ENCODE measurements around the gene SHOC2.

SHOC2 gene

DNA sequence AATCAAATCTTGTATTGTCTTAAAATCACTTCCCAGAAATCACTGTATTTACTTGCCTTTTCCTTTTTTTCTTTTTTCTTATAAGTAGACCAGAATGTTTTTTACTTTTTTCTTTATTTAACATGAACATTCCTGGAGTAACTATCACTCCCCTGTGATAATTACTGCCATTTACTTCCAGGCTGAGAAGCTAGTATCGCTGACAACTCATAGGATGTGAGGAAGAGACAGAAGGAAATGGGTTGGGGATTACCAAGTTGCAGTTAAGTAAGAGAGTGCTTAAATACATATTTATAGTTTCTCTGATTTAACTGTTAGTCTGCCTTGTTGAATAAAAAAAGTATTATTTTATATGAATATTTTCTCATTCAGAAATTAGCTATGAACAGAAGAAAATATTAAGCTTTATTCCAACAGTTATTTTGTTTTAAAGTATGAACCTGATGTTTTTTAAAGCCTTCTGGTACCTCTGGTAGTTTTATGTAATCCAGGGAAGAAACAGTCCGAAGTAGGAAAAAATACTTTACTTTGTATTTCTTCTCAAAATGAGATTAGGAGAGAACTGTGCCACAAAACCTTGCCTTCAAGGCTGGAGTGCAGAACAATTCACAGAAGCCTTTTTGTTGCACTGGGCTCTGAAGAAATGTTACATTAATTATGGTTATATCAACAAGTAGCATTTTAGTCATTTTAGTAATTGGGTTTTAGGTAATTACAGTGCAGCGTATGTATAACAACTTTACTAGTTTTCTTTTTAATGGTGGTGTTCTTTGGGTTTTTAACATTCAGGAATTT is 72.8 kb downstream of the SHOC2 start:
- DNase-seq (no peak), ATAC-seq (replicated peaks) (no peak)
- no peaks in the 10 kb centered on the region for H3K27me3 Mint-ChIP-seq
- peaks cover 8% of the 10 kb centered on the region for H3K36me3 Mint-ChIP-seq (ENCODE audit: insufficient read depth)
- H3K9me3 Mint-ChIP-seq = no peaks in the 10 kb centered on the region
- peak overlapping the region in 1 of 2 donors; percentile 82 for H3K27ac Mint-ChIP-seq
- peak overlapping the region; percentile 67 to 74 for H3K4me3 Mint-ChIP-seq
- peaks cover 23 to 48% of the 10 kb centered on the region in 2 donors for H3K4me1 Mint-ChIP-seq (ENCODE audit: low read depth in 2 of 2)

DNA sequence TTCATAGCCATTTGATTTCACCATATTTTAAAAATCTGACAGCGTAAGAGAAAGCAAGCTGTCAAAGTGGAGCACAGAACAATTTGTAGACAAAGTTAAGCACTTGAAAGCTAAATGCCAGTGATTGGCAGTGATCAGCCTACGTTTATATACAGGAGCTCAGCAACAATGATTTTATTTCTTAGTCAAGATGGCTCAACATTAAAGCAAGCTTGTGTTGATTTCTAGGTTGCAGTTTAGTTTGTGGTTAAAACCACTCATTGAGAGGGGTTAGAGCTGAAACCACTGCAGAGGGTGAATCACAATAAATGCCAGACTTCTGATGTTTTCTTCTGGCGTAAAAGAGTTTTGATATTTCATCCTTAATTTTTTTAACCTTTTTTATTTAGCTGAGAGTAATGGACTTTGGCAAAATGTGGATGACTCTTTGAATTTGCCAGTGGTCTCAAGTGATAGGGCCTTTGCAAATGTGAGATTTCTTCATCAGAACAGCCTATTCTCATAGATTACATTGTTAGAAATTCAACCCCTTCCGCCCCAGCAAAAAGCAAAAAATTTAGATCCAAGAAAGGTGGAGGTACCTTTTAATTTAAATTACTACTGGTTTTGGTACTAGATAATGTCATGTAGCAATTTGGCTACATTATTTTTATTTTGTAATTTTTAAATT is 73.8 kb downstream of the SHOC2 start:
- Mint-ChIP-seq H3K4me3 (peak overlapping the region; percentile 67 to 74), H3K27ac (peak overlapping the region; percentile 41 to 80), H3K27me3 (no peaks in the 10 kb centered on the region), H3K4me1 (ENCODE audit: low read depth in 2 of 2) (peaks cover 23 to 49% of the 10 kb centered on the region in 2 donors), H3K9me3 (no peaks in the 10 kb centered on the region), H3K36me3 (ENCODE audit: insufficient read depth) (peaks cover 7% of the 10 kb centered on the region)
- peak; percentile 99 for ATAC-seq (replicated peaks)
- peak; percentile 2 to 10 (median 6) for DNase-seq

DNA sequence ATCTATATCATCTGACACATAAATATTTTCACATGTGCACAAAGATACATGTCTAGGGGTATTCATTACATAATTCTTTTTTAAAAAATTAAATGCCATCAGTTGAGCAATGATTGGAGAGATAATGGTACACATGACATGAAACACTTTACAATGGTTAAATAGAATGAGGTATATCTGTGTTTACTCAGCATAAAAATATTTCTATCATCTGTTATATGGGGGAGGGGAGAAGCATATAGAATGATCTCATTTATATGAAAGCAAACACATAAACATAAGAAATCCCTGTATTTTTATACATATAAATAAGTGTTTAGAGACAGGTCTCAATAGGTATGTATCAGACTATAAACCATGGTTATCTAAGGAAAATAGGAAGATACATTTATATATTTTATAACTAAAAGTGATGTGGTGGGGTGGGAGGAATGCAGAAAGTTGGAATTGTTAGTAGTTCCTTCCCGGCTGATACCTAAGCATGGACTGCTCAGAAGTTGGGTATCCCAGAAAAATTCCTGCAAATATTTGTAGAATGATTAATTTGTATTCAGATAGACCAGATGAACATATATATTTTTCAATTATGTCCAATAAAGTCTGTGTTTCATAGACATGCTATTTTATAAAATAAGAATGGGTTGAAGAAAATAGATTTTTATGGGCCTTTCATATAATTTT is 75.1 kb downstream of the SHOC2 start:
- peaks cover 17% of the 10 kb centered on the region for H3K36me3 Mint-ChIP-seq (ENCODE audit: insufficient read depth)
- H3K27ac Mint-ChIP-seq = peak overlapping the region in 1 of 2 donors; percentile 32
- DNase-seq = no peak
- no peak overlapping the region for H3K4me3 Mint-ChIP-seq
- ATAC-seq (replicated peaks) = no peak
- H3K4me1 Mint-ChIP-seq (ENCODE audit: low read depth in 2 of 2) = peaks cover 21 to 48% of the 10 kb centered on the region in 2 donors
- H3K27me3 Mint-ChIP-seq = no peaks in the 10 kb centered on the region
- no peaks in the 10 kb centered on the region for H3K9me3 Mint-ChIP-seq

DNA sequence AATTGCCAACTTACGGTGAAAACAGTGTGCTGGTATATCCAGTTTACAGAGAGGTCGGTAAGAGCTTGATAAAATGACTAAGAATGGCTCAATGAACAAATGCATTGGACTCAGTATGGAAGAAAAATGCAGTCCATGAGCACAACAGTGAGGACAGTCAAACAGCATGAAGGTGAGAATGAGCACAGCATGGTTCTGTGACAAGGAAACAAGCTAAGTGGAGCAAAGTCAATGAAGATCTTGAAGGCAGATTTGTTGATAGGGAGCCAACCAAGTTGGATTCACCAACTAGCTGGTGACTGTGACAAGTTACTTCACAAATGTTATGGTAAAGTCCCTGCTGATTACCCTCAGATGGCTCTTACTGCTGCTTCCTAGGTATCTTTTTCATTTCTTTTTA is 75.9 kb downstream of the SHOC2 start:
- peaks cover 17% of the 10 kb centered on the region for H3K36me3 Mint-ChIP-seq (ENCODE audit: insufficient read depth)
- H3K9me3 Mint-ChIP-seq = no peaks in the 10 kb centered on the region
- DNase-seq (no peak), ATAC-seq (replicated peaks) (no peak)
- peaks cover 18 to 45% of the 10 kb centered on the region in 2 donors for H3K4me1 Mint-ChIP-seq (ENCODE audit: low read depth in 2 of 2)
- peak overlapping the region in 1 of 2 donors; percentile 32 for H3K27ac Mint-ChIP-seq
- H3K27me3 Mint-ChIP-seq = no peaks in the 10 kb centered on the region
- H3K4me3 Mint-ChIP-seq = no peak overlapping the region

DNA sequence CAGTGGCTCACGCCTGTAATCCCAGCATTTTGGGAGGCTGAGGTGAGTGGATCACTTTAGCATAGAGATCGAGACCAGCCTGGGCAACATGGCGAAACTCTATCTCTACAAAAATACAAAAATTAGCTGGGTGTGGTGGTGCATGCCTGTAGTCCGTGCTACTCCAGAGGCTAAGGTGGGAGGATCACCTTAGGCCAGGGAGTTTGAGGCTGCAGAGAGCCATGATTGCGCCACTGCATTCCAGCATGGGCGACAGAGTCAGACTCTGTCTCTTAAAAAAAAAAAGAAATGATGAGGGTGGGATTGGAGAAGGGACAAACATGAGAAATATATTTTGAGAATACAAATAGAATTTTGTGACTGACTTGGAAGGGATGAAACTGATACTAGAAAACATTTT is 76.9 kb downstream of the SHOC2 start:
- H3K27ac Mint-ChIP-seq = no peak overlapping the region
- H3K36me3 Mint-ChIP-seq (ENCODE audit: insufficient read depth) = peaks cover 17% of the 10 kb centered on the region
- peaks cover 14 to 39% of the 10 kb centered on the region in 2 donors for H3K4me1 Mint-ChIP-seq (ENCODE audit: low read depth in 2 of 2)
- no peak overlapping the region for H3K4me3 Mint-ChIP-seq
- no peak for DNase-seq
- H3K27me3 Mint-ChIP-seq = no peaks in the 10 kb centered on the region
- no peaks in the 10 kb centered on the region for H3K9me3 Mint-ChIP-seq
- no peak for ATAC-seq (replicated peaks)

DNA sequence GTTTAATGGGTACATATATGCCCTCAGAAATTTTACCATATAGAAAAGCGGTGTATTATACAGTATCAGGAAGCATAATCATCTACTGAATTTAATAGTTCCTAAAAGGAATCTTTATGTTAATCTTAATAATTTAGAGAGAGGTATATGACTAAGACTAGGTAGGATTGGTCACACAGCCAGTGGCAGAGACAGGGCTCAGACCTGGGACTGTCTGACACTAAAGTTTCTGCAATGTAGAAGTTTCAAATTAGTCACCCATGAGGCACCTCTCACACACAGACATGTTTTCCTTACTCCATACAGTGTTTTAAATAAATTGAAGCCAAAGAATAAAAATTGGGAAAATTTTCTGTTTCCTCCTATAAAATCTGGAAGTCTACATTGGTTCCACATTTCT is 84.6 kb downstream of the SHOC2 start:
- no peak for DNase-seq

DNA sequence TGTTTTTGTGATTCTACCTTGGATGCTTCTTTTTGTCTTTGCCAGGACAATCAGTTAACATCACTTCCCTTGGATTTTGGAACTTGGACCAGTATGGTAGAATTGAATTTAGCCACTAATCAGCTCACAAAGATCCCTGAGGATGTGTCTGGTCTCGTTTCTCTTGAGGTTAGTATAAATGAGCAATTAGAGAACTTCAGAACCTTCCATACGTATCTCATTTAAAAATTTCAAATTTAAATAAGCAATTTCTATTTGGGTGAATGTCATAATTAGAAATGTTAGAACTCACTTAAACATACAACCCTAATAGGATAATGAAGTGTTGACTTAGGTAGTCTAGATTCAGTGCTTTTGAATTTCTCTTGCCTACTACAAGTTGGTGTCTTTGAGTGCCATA is 88.1 kb downstream of the SHOC2 start:
- Mint-ChIP-seq H3K27me3 (no peaks in the 10 kb centered on the region), H3K27ac (no peak overlapping the region), H3K4me1 (ENCODE audit: low read depth in 2 of 2) (peaks cover 0 to 4% of the 10 kb centered on the region in 2 donors), H3K9me3 (no peaks in the 10 kb centered on the region), H3K36me3 (ENCODE audit: insufficient read depth) (peaks cover 49% of the 10 kb centered on the region), H3K4me3 (no peak overlapping the region)
- ATAC-seq (replicated peaks) (no peak), DNase-seq (no peak)

More for the DNA sequence above, 84.6 kb downstream of the SHOC2 start:
- ATAC-seq (replicated peaks) = no peak
- H3K27ac Mint-ChIP-seq = no peak overlapping the region
- no peaks in the 10 kb centered on the region for H3K27me3 Mint-ChIP-seq
- peaks cover 34% of the 10 kb centered on the region for H3K36me3 Mint-ChIP-seq (ENCODE audit: insufficient read depth)
- peaks cover 0 to 4% of the 10 kb centered on the region in 2 donors for H3K4me1 Mint-ChIP-seq (ENCODE audit: low read depth in 2 of 2)
- H3K4me3 Mint-ChIP-seq = no peak overlapping the region
- H3K9me3 Mint-ChIP-seq = no peaks in the 10 kb centered on the region

DNA sequence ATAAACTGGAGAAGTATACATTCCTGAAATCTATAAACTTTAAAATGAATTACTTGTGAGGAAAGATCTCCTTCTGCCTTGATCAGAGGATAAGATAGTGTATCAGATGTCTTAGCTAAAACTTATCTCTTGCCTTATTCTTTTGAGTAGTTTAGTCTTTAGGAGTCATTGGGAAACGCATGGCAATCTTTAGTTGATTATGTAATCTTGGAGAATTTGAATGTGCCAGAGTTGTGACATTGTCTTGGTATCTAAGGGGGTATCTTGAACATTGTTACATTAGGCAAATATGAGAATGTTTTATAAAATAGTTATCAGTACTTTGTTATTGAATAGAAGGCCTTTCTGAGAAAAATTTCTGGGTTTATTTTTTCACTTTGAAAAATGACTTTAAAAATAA is 95.8 kb downstream of the SHOC2 start:
- ATAC-seq (replicated peaks) = no peak
- no peak for DNase-seq
- Mint-ChIP-seq H3K27ac (no peak overlapping the region), H3K36me3 (ENCODE audit: insufficient read depth) (peaks cover 45% of the 10 kb centered on the region), H3K27me3 (no peaks in the 10 kb centered on the region), H3K4me3 (no peak overlapping the region), H3K4me1 (ENCODE audit: low read depth in 2 of 2) (peaks cover 0 to 6% of the 10 kb centered on the region in 2 donors), H3K9me3 (no peaks in the 10 kb centered on the region)

DNA sequence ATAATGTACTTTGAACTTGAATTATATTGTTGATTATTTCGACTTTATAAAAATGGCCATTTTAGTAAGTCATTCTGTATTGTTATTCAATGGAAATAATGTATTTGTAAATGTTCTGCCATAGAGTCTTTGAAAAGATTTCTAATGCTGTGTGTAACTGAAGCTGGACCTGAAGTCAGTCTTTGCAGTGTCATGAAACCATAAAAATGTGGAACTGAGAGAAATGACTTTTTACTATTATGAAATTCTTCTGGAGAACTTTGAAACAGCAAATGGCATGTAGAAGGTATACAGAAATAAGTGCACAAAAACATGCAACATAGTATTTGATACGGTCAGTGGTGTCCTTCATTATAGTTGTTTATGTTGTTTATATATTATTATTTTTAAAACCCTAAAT is 97.7 kb downstream of the SHOC2 start:
- Mint-ChIP-seq H3K4me3 (no peak overlapping the region), H3K4me1 (ENCODE audit: low read depth in 2 of 2) (peaks cover 0 to 6% of the 10 kb centered on the region in 2 donors), H3K27ac (no peak overlapping the region), H3K9me3 (no peaks in the 10 kb centered on the region), H3K36me3 (ENCODE audit: insufficient read depth) (peaks cover 34% of the 10 kb centered on the region), H3K27me3 (no peaks in the 10 kb centered on the region)
- no peak for DNase-seq
- no peak for ATAC-seq (replicated peaks)

DNA sequence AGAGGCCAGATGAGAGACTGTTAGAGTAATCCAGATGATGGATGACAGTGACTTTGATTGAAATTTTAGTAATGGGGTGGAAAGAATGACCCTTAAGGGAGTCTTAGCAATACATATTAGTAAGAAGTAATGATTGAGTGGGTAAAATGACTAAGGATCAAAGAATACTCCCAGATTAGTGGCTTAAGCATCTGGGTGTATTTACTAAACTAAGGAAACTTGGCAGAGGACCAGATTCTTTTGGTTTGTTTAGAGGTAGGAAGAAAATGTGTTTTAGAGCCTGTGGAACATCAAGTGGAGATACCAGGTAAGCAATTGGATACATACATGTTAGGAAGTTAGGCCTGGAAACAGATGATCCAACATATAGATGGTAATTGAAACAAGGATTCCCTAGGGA is 98.6 kb downstream of the SHOC2 start:
- Mint-ChIP-seq H3K4me3 (no peak overlapping the region), H3K36me3 (ENCODE audit: insufficient read depth) (peaks cover 26% of the 10 kb centered on the region), H3K27me3 (no peaks in the 10 kb centered on the region), H3K9me3 (no peaks in the 10 kb centered on the region), H3K4me1 (ENCODE audit: low read depth in 2 of 2) (peaks cover 0 to 6% of the 10 kb centered on the region in 2 donors), H3K27ac (peak overlapping the region in 1 of 2 donors; percentile 61)
- DNase-seq = no peak
- ATAC-seq (replicated peaks) = no peak

DNA sequence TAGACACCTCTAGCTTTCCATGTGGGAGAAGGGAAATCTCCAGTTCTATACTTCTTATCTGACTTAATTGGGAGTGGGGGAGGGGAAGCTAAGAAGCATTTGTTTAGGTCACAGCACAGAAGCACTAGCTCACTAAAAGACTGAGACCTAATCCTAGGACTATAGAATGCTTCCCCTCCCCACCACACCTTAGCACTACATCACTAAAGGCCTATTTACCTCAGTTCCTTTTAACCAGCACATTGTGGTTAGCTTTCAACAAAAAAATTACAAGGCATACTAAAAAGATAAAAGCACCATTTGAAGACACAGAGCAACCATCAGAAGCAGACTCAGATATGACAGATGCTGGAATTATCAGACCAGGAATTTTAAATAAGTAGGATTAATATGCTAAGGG is 103.7 kb downstream of the SHOC2 start:
- no peak overlapping the region for H3K4me3 Mint-ChIP-seq
- DNase-seq = no peak
- H3K9me3 Mint-ChIP-seq = peaks cover 0 to 8% of the 10 kb centered on the region in 2 donors
- ATAC-seq (replicated peaks) = no peak
- no peak overlapping the region for H3K27ac Mint-ChIP-seq
- H3K4me1 Mint-ChIP-seq (ENCODE audit: low read depth in 2 of 2) = peaks cover 0 to 3% of the 10 kb centered on the region in 2 donors
- no peaks in the 10 kb centered on the region for H3K27me3 Mint-ChIP-seq
- peaks cover 12% of the 10 kb centered on the region for H3K36me3 Mint-ChIP-seq (ENCODE audit: insufficient read depth)

DNA sequence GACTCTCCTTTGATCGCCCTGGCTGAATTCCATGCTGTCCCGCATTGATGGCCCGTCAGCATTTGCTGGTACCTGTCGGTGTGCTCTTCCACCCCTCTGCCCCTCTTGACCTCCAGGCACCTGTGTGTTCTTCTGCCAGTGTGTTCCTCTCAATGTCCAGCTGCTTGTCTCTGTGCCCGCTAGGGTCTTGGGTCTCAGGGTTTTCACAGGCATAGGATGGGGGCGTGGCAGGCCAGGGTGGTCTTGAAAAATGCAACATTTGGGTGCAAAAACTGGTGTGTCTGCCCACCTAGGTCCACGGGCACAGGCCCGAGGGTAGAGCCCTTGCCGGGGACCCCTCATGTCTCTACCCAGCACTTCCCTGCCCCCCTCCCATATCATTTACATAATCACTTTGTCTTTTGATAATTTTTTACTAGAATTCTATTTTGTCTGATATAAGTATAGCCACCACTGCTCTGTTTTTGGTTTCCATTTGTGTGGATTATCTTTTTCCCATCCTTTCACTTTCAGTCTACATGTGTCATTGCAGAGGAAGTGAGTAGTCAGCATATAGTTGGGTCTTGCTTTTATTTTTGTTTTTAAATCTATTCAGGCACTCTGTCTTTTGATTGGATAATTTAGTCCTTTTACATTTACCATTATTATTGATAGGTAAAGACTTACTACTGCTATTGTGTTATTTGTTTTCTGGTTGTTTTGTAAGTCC is 110.8 kb downstream of the SHOC2 start:
- Mint-ChIP-seq H3K27ac (no peak overlapping the region), H3K4me3 (no peak overlapping the region), H3K36me3 (ENCODE audit: insufficient read depth) (peaks cover 4% of the 10 kb centered on the region), H3K9me3 (peaks cover 0 to 6% of the 10 kb centered on the region in 2 donors), H3K4me1 (ENCODE audit: low read depth in 2 of 2) (peaks cover 1 to 11% of the 10 kb centered on the region in 2 donors), H3K27me3 (no peaks in the 10 kb centered on the region)
- no peak for ATAC-seq (replicated peaks)
- DNase-seq = no peak
